ENCODE data around the gene IFNGR1.
"Not testable (repeated sequence)": the region's sequence is repeated elsewhere in the genome, so short reads cannot be mapped to it uniquely, and the experiment has no call there.

Gene IFNGR1

GRCh38 chr6:137210903-137211302 is 8.3 kb downstream of the IFNGR1 start:
- DNase-seq, result no peak

DNA sequence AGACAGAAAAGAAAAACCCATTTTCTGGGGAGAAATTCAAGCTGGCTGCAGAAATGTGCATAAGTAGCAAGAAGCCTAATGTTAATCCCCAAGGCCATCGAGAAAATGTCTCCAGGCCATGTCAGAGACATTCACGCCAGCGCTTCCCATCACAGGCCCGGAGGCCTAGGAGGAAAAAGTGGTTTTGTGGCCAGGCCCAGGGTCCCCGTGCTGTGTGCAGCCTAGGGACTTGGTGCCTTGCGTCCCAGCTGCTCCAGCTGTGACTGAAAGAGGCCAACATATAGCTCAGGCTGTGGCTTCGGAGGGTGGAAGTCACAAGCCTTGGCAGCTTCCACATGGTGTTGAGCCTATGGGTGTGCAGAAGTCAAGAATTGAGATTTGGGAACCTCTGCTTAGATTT is 10.9 kb downstream of the IFNGR1 start:
- no peak for DNase-seq

DNA sequence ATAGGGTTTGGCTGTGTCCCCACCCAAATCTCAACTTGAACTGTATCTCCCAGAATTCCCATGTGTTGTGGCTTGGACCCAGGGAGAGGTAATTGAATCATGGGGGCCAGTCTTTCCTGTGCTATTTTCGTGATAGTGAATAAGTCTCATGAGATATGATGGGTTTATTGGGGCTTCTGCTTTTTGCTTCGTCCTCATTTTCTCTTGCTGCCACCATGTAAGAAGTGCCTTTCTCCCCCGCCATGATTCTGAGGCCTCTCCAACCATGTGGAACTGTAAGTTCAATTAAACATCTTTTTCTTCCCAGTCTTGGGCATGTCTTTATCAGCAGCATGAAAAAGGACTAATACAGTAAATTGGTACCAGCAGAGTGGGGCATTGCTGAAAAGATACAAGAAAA is 11.7 kb downstream of the IFNGR1 start:
- DNase-seq, result not testable (repeated sequence)

- no peak for DNase-seq
These were observed 12.6 kb downstream of the IFNGR1 start for GRCh38 chr6:137206577-137206976.

GRCh38 chr6:137203256-137203655 is 15.9 kb downstream of the IFNGR1 start:
- no peak for DNase-seq

- DNase-seq, result no peak
These were observed 17.1 kb downstream of the IFNGR1 start for GRCh38 chr6:137202078-137202477.

DNA sequence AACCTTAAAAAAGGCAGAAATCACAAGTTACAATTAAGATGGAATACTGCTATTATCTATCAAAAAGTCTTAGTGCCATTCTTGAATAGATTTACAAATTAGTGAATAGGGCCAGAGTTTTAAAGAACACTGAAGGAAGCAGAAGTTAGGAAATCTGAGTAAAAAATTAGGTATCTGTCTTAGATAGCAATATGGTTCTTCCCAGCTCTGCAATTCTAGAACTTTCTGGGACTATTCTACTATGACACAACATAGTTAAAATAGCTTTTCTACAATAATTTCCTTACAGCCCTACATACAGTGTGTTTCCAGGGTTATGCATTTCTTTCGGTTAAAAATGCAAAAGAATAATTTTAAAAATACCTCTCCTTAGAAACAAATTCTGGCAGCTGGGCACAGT is 18.2 kb downstream of the IFNGR1 start:
- no peak for DNase-seq

- no peak for DNase-seq
These were observed 18.9 kb downstream of the IFNGR1 start for GRCh38 chr6:137200288-137200687.

GRCh38 chr6:137197684-137198645 is 21.2 kb downstream of the IFNGR1 start:
- DNase-seq, result no peak

DNA sequence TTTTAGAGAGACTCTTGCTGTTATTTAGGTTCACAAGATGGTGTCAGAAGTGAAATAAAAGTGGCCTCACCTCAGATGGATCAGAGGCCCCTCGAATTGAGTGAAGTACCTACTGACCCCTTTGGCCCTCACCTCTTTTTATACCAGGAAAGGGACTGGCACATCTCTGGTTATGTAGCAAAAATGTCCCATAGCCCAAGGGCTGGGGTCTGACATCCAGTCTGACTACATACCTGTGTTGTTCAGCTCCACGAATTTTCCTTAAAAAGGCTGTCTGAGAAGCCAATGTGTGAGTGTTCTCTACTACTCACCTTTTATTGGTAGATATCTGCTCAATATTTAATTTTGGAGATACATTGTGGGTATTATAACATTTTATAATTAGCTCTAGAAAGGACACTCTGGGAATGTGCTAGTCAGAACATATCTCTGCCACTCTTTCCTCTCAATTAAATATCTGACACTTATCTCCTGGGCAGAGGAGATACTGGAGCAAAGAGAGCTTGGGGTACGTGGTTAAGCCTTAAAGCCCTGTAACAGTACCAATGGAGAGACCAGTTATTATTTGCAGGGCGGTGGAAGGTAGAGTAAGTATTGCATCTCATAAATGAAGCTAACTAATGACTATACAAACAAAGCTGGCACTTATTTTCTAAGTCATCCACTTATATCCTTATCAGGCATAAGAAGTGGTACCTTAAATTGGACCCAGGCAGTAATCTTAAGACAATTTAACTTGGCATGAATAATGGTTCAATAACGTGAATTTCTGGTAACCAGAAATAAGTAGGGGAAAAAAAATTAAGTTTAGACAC is 25.7 kb downstream of the IFNGR1 start:
- no peak for DNase-seq

DNA sequence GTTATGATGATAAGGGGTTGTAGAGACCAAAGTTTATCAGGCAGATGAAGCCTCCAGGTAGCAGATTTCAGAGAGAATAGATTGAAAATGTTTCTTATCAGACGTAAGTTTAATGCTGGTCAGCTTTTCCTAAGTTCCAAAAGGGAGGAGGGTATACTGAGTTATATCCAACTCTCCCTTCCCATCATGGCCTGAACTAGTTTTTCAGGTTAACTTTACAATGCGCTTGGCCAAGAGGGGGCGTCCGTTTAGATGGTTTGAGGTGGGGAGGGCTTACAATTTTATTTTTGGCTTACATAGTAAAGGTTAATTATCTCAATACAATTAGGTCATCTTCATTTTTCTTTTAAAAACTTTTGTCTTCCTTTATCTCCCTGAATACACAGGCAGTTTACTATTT is 26.4 kb downstream of the IFNGR1 start:
- DNase-seq, result no peak

GRCh38 chr6:137191670-137192069 is 27.5 kb downstream of the IFNGR1 start:
- DNase-seq, result no peak

DNA sequence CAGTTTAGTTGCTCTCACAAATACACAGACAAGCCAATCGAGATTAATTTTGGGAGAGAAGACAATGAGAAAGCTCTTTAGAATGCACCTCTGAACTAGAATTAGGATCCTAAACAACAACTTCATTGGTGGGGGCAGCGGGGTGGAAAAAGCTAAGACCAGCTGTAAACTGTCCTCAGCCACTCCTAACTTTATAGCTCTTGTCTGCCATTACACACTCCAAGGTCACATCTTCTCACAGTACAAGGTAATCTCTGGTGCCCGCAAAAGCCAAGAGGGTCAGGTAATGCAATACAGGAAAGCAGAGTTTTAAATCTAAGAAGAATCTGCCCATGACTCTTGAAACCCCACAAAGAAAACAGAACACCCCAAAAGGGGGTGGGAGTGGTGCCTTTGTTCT is 27.9 kb downstream of the IFNGR1 start:
- no peak for DNase-seq

- no peak for DNase-seq
These were observed 28.5 kb downstream of the IFNGR1 start for GRCh38 chr6:137190583-137191094.

- no peak for DNase-seq
These were observed 30.3 kb downstream of the IFNGR1 start for GRCh38 chr6:137188855-137189254.

GRCh38 chr6:137185290-137185689 is 33.9 kb downstream of the IFNGR1 start:
- DNase-seq, result no peak

GRCh38 chr6:137182654-137183073 is 36.5 kb downstream of the IFNGR1 start:
- no peak for DNase-seq

GRCh38 chr6:137181891-137182653 is 37.1 kb downstream of the IFNGR1 start:
- no peak for DNase-seq

DNA sequence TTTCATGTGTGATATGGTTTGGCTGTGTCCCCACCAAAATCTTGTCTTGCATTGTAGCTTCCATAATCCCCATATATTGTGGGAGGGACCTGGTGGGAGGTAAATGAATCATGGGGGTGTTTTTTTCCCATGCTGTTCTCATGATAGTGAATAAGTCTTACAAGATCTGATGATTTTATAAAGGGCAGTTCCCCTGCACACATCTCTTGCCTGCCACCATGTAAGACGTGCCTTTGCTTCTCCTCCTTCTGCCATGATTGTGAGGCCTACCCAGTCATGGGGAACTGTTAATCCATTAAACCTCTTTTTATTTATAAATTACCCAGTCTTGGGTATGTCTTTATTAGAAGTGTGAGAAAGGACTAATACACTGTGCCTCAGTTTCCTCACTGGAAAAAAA is 41.6 kb downstream of the IFNGR1 start:
- no peak for DNase-seq

GRCh38 chr6:137176729-137177128 is 42.5 kb downstream of the IFNGR1 start:
- DNase-seq, result no peak

DNA sequence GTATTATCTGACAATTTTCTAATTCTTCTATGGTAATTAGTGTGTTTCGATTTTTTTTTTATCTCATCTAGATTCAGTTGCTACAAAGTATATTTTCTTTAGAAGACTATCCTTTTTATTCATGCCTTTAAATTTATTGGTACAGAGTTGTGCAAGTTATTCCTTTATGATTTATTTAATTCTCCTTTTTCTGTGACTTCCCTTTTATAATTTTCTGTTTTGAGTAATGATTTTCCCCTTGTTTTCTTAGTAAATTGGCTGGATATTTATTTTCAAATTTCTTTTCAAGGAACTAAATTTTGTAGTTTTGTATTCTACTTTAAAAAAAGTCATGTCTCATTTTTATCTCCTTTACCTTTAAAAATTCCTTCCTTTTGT is 43.3 kb downstream of the IFNGR1 start:
- no peak for DNase-seq

DNA sequence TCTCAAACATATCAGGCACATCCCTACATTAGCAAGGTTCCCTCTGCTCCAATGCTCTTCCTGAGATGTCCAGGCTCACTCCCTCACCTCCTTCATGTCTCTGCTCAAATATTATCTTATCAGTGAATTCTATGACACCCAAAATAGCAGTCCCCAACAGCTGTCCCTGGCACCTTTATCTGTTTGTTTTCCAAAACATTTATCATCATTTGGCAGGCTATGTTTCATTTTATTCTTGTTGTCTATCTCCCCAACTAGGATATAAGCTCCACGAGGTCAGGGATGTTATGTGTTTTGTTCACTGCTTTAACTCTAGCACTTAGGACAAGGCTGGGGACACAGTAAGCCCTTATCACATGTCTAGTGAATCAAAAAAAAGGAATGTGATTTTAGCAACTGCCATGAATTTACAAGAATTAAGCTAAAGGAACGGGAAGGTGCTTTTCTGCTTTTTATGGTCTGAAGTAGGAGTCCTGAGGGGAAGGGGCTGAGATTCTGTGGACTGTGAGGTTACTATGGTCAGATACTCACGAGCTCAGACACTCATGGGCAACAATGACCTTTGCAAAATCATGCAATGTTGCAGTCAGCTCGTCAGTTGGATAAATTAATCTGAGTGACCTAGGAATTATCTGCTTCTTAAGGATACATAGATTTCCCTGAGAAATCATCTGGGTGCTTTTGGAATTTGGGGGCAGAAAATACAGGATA is 43.9 kb downstream of the IFNGR1 start:
- DNase-seq, result no peak
